GM21423 (cell line): ENCODE results near the gene ADAMTS1.
"Not testable (repeated sequence)": the region's sequence is repeated elsewhere in the genome, so short reads cannot be mapped to it uniquely, and the experiment has no call there.

Experiments
- ATAC-seq: cut with Tn5 transposase; IDR thresholded peaks from one replicate; pipeline ENCODE4 v1.9.1; 2021; ENCODE audit warnings: mild to moderate bottlenecking, moderate library complexity; ENCODE audit not compliant: unreplicated experiment

Gene ADAMTS1

GRCh38 chr21:26845066-26845758, at the start of gene ADAMTS1:
Gene ADAMTS1 (minus strand): TSS chr21:26845409. CDS start chr21:26844954, 455 bp downstream.
- ATAC-seq: no peak

GRCh38 chr21:26892151-26892550, 46.9 kb upstream of the ADAMTS1 start:
- ATAC-seq: no peak

- no peak for ATAC-seq
These were observed 43.7 kb upstream of the ADAMTS1 start for GRCh38 chr21:26888931-26889330.

GRCh38 chr21:26888256-26888655, 43.0 kb upstream of the ADAMTS1 start:
- no peak for ATAC-seq

GRCh38 chr21:26887251-26887650, 42.0 kb upstream of the ADAMTS1 start:
- ATAC-seq: no peak

GRCh38 chr21:26884436-26884835, 39.2 kb upstream of the ADAMTS1 start:
- no peak for ATAC-seq

- no peak for ATAC-seq
These were observed 38.6 kb upstream of the ADAMTS1 start for GRCh38 chr21:26883768-26884167.

GRCh38 chr21:26881504-26882228, 36.5 kb upstream of the ADAMTS1 start:
- ATAC-seq: no peak

- no peak for ATAC-seq
These were observed 31.8 kb upstream of the ADAMTS1 start for GRCh38 chr21:26877018-26877417.

GRCh38 chr21:26874347-26874746, 29.1 kb upstream of the ADAMTS1 start:
- no peak for ATAC-seq

GRCh38 chr21:26865857-26866256, 20.6 kb upstream of the ADAMTS1 start:
- ATAC-seq: no peak

GRCh38 chr21:26856871-26857350, 11.7 kb upstream of the ADAMTS1 start:
- not testable (repeated sequence) for ATAC-seq

- not testable (repeated sequence) for ATAC-seq
These were observed 9.5 kb upstream of the ADAMTS1 start for GRCh38 chr21:26854695-26855094.

- ATAC-seq: no peak
These were observed 7.2 kb upstream of the ADAMTS1 start for GRCh38 chr21:26852423-26852822.

GRCh38 chr21:26851109-26851944, 6.1 kb upstream of the ADAMTS1 start:
- no peak for ATAC-seq

GRCh38 chr21:26850116-26850643, 5.0 kb upstream of the ADAMTS1 start:
- peak; percentile 44 for ATAC-seq

GRCh38 chr21:26849428-26850115, 4.4 kb upstream of the ADAMTS1 start:
- no peak for ATAC-seq

- ATAC-seq: no peak
These were observed 2.7 kb upstream of the ADAMTS1 start for GRCh38 chr21:26847921-26848320.

- no peak for ATAC-seq
These were observed 1.8 kb upstream of the ADAMTS1 start for GRCh38 chr21:26847002-26847401.
